MCF 10A (cell line): Measurements from ENCODE around the gene APOB. TPM values are rescaled to one million over a fixed set of nuclear protein-coding genes. Genes with fewer than 3 reads are reported as not detected.

Experiments used
- BruUV-seq: library from RNA; stranded (reverse); fragments of 400-500 nt; replicated peaks from 2 replicates; lab custom pipeline; 2021; lab: Mats Ljungman, UMichigan
- CTCF ChIA-PET: fragments of 300-600 bp; sonication (Branson Sonifier 250); formaldehyde crosslinking; extraction: SDS; loops from one replicate; lab custom pipeline; 2021; ENCODE audit warnings: antibody characterized with exemption, inconsistent platforms; lab: Yijun Ruan, JAX
- POLR2A ChIA-PET: fragments of 300-600, 350-650 bp; sonication (Branson Sonifier 250); formaldehyde crosslinking; extraction: SDS; loops from one replicate; lab custom pipeline; 2020; ENCODE audit warnings: antibody characterized with exemption, inconsistent platforms; lab: Yijun Ruan, JAX
- DNase-seq: peaks from one replicate; pipeline ENCODE4 v3.0.0-alpha.2; 2018; ENCODE audit not compliant: unreplicated experiment
- H3K27ac Mint-ChIP-seq: one replicate; pipeline ENCODE4 v1.8.0; 2022; ENCODE audit warnings: mild to moderate bottlenecking, low read depth, mixed read lengths; ENCODE audit not compliant: unreplicated experiment
- H3K27me3 Mint-ChIP-seq: one replicate; pipeline ENCODE4 v1.8.0; 2022; ENCODE audit warnings: mixed read lengths; ENCODE audit not compliant: insufficient read depth, unreplicated experiment
- H3K36me3 Mint-ChIP-seq: one replicate; pipeline ENCODE4 v1.8.0; 2022; ENCODE audit warnings: mild to moderate bottlenecking, moderate library complexity, mixed read lengths; ENCODE audit not compliant: insufficient read depth, unreplicated experiment
- H3K4me1 Mint-ChIP-seq: one replicate; pipeline ENCODE4 v1.8.0; 2022; ENCODE audit warnings: mixed read lengths; ENCODE audit not compliant: insufficient read depth, unreplicated experiment
- H3K4me3 Mint-ChIP-seq: one replicate; pipeline ENCODE4 v1.8.0; 2022; ENCODE audit warnings: mild to moderate bottlenecking, moderate library complexity, mixed read lengths; ENCODE audit not compliant: unreplicated experiment
- H3K9me3 Mint-ChIP-seq: one replicate; pipeline ENCODE4 v1.8.0; 2022; ENCODE audit warnings: mixed read lengths; ENCODE audit not compliant: unreplicated experiment
- CTCF ChIP-seq: fragments of 200-600 bp; IDR thresholded peaks from one replicate; pipeline ENCODE4 v1.8.0; 2022; ENCODE audit warnings: antibody characterized with exemption, mild to moderate bottlenecking; ENCODE audit not compliant: unreplicated experiment
- intact Hi-C: fragments of 100-400 bp; cut with micrococcal nuclease; formaldehyde crosslinking; loops from 2 replicates; pipeline ENCODE4 v1.14.1; 2022
- total RNA-seq: library from RNA; stranded (reverse); gene quantifications from 2 replicates; pipeline ENCODE4 v1.2.3, GENCODE V29; 2022

APOB gene
- total RNA-seq, 1 experiment from 2014 or later: not detected

- H3K27me3 Mint-ChIP-seq: peaks cover 76% of the 10 kb centered on the region
- DNase-seq: no peak
- intact Hi-C loops: no loop called here
- POLR2A ChIA-PET: no interaction called here
- H3K4me3 Mint-ChIP-seq: no peak overlapping the region
- BruUV-seq: no TSS peak
- H3K36me3 Mint-ChIP-seq: no peaks in the 10 kb centered on the region
- no peaks in the 10 kb centered on the region for H3K4me1 Mint-ChIP-seq
- no peak overlapping the region for H3K27ac Mint-ChIP-seq
- CTCF ChIA-PET: interaction anchor here (0.5 kb wide), 1 partner anchor 54 kb away, joined by 5 read pairs; no protein-coding TSS in a partner anchor
- TF ChIP-seq CTCF: no peak
- no peaks in the 10 kb centered on the region for H3K9me3 Mint-ChIP-seq
These were observed 34.1 kb downstream of the APOB start for GRCh38 chr2:21009662-21010225.

DNA sequence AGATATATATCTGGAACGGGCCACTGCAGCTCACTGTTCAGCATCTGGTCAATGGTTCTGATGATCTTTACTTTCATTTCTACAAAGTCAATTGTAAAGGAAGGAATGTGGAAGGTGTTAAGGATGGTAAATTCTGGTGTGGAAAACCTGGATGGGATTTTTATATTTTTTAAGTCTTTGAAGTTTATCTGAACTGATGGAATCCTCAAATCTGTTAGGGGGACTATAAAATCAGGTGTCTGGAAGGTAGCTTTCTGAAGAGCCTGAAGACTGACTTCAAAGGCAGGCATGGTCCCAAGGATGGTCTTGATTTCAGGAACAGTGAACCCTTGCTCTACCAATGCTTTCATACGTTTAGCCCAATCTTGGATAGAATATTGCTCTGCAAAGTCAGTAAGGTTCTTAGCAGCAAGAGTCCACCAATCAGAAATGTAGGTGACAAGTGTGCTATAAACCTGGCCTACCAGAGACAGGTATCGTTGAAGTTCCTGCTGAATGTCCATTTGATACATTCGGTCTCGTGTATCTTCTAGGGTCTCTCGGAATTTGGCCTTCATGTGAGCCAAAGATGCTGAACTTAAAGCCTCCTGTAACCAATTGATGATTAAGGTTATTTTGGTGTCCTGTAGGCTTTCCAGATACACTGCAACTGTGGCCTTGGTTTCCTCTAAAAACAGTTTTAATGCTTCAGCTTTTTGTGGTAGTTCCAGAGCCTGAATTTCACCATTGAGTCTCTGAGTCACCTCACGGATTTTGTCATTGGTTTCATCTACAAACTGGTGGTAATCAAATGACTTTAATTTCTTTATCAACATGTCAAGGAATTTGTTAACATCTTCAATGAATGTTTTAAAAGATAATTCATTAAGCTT, 34.8 kb downstream of the APOB start:
- POLR2A ChIA-PET: no interaction called here
- intact Hi-C loops: no loop called here
- no peaks in the 10 kb centered on the region for H3K36me3 Mint-ChIP-seq
- no peaks in the 10 kb centered on the region for H3K9me3 Mint-ChIP-seq
- CTCF ChIA-PET: interaction anchor here (0.5 to 1.5 kb wide), 4 partner anchors 16 to 348 kb away, joined by 3 to 5 read pairs (median 4); no protein-coding TSS in a partner anchor
- H3K4me3 Mint-ChIP-seq: no peak overlapping the region
- DNase-seq: no peak
- no peak overlapping the region for H3K27ac Mint-ChIP-seq
- no TSS peak for BruUV-seq
- no peak for TF ChIP-seq CTCF
- H3K27me3 Mint-ChIP-seq: peaks cover 77% of the 10 kb centered on the region
- no peaks in the 10 kb centered on the region for H3K4me1 Mint-ChIP-seq

DNA sequence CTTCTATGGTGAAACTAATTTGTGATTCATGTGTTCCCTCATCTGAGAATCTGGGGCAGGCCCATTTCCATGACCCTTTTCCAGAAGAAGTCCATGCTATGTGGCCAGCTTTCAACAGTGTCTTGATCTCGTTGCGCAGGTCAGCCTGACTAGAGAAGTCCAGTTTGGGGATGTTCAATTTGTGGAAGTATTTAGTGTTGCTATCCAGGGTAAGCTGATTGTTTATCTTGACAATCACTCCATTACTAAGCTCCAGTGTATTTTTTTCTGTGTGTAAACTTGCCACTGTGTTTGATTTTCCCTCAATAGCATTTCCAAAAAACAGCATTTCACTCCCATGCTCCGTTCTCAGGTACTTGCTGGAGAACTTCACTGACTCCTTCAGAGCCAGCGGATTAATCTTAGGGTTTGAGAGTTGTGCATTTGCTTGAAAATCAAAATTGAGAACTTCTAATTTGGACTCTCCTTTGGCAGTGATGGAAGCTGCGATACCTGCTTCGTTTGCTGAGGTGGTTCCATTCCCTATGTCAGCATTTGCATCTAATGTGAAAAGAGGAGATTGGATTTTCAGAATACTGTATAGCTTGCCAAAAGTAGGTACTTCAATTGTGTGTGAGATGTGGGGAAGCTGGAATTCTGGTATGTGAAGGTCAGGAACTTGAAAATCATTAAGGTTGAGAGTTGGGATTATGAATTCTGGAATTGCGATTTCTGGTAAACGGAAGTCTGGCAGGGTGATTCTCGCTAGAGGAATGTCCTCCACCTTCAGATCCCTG, 35.7 kb downstream of the APOB start:
- H3K4me1 Mint-ChIP-seq: no peaks in the 10 kb centered on the region
- CTCF ChIA-PET: interaction anchor here (1.0 to 1.5 kb wide), 3 partner anchors 17 to 347 kb away, joined by 3 to 4 read pairs (median 3); no protein-coding TSS in a partner anchor
- no peak for DNase-seq
- peaks cover 76% of the 10 kb centered on the region for H3K27me3 Mint-ChIP-seq
- BruUV-seq: no TSS peak
- intact Hi-C loops: no loop called here
- H3K36me3 Mint-ChIP-seq: no peaks in the 10 kb centered on the region
- POLR2A ChIA-PET: no interaction called here
- H3K9me3 Mint-ChIP-seq: no peaks in the 10 kb centered on the region
- no peak for TF ChIP-seq CTCF
- no peak overlapping the region for H3K27ac Mint-ChIP-seq
- no peak overlapping the region for H3K4me3 Mint-ChIP-seq
